Heart left ventricle (tissue), 16 donors: ENCODE results near the gene YARS1. TPM values are rescaled to one million over a fixed set of nuclear protein-coding genes. Genes with fewer than 3 reads are reported as not detected.

Source experiments
- ATAC-seq, 4 donors: fragments of 200-7000 bp; cut with Tn5 transposase; one replicate each; pipeline ENCODE4 v1.9.1; 2020 to 2022; ENCODE audit warnings: moderate library complexity in 4 of 4, mild to moderate bottlenecking in 3 of 4, moderate number of reproducible peaks in 1 of 4
- DNase-seq, 5 donors: peaks; one replicate each; pipeline ENCODE4 v3.0.0-alpha.2; 2020
- H3K27ac ChIP-seq, 12 donors: fragments of 200-600 bp; sonication (generic) in 4 of 12; one replicate each; pipeline versions ENCODE4 v1.5.0 to v1.8.0; 2016 to 2022; ENCODE audit warnings: mild to moderate bottlenecking in 2 of 12
- H3K27me3 ChIP-seq, 9 donors: fragments of 200-600 bp; sonication (generic) in 2 of 9; one replicate each; pipeline versions ENCODE4 v1.5.1 to v1.8.0; 2016 to 2022; ENCODE audit warnings: mild to moderate bottlenecking in 3 of 9
- H3K36me3 ChIP-seq, 9 donors: fragments of 200-600 bp; sonication (generic) in 2 of 9; one replicate each; pipeline versions ENCODE4 v1.5.0 to v1.8.0; 2018 to 2022; ENCODE audit warnings: mild to moderate bottlenecking in 2 of 9
- H3K4me1 ChIP-seq, 12 donors: fragments of 200-600 bp; sonication (generic) in 4 of 12; one replicate each; pipeline versions ENCODE4 v1.5.0 to v1.8.0; 2016 to 2022; ENCODE audit warnings: mild to moderate bottlenecking in 3 of 12
- H3K4me3 ChIP-seq, 12 donors: fragments of 200-600 bp; sonication (generic) in 4 of 12; one replicate each; pipeline versions ENCODE4 v1.5.0 to v1.8.0; 2017 to 2022; ENCODE audit warnings: mild to moderate bottlenecking in 9 of 12, moderate library complexity in 4 of 12
- H3K9me3 ChIP-seq, 12 donors: fragments of 200-600 bp; sonication (generic) in 4 of 12; one replicate each; pipeline versions ENCODE4 v1.5.0 to v1.8.0; 2016 to 2022; ENCODE audit warnings: mild to moderate bottlenecking in 1 of 12
- CTCF ChIP-seq, 12 donors: fragments of 200-600 bp; sonication (generic) in 4 of 12; IDR thresholded peaks; one replicate each; pipeline versions ENCODE4 v1.5.0 to v1.8.0; 2018 to 2022; ENCODE audit warnings: antibody characterized with exemption in 12 of 12, mild to moderate bottlenecking in 5 of 12
- POLR2A ChIP-seq, 2 donors: fragments of 450-650 bp; IDR thresholded peaks; one replicate each; pipeline ENCODE4 v1.6.1; 2017; ENCODE audit warnings: antibody characterized with exemption in 2 of 2, mild to moderate bottlenecking in 2 of 2, moderate library complexity in 2 of 2
- WGBS, 4 donors: extraction: QIAGEN DNeasy Blood & Tissue Kit in 2 of 4; methylation state at CpG; one replicate each; pipeline versions ENCODE4 v1.1.5 to v1.1.7; 2013 to 2018; 5-methylcytosine and 5-hydroxymethylcytosine counted together
- intact Hi-C, 10 donors: fragments of 100-400 bp; cut with DNase I; formaldehyde crosslinking; loops; one replicate each; pipeline versions ENCODE4 v1.11.1 to v1.14.2; 2022
- polyA plus RNA-seq, 2 donors: library from polyadenylated mRNA; stranded (reverse); fragments of 200-250 nt; gene quantifications; one replicate each; pipeline ENCODE4 v1.2.3, GENCODE V29; 2013
- total RNA-seq, 9 donors: library from RNA; depleted of rRNA in 2 of 9; stranded (reverse); fragments of >200 nt in 2 of 9; fragmentation: NEBNext Ultra II Directional in 3 of 9; extraction: Animal tissue kit (Norgen Biotek cat#: 25700) in 3 of 9; gene quantifications; one replicate each; pipeline versions ENCODE4 v1.1.0 to v1.2.4, GENCODE V29; 2016 to 2023
- donor health status: ischemic (EF 13 %, LVEDD 7.1; RV severe dilation, severe dysfunction).
- donor health status: healthy with polysubstance abuse.
- donor health status: DM: no; HTN: yes; CAD: no.
- donor health status: DM: no; HTN: no; CAD: no.
- donor health status: ischemic (EF 25% LVEDD 6.9; RV normal size, moderate dysfunction).
- donor health status: ischemic (EF 25% LVEDD 5.7; RV mildly dilated, moderate dysfunction).
- donor health status: healthy.
- donor health status: DM: yes; HTN: yes; CAD: no.
- donor health status: ischemic (EF 35%, LVEDD 5.7; RV mildly dilated, moderate dysfunction).
- donor health status: nonischemic (EF 11% LVEDD 7.7; RV severe dilation, severe dysfunction).
- donor health status: DM: yes; HTN: yes; CAD: no.
- donor health status: PGD.
- donor health status: ischemic (EF 29% LVEDD 5.4; RV normal size, mild dysfunction).
- donor health status: nonischemic (EF 23%, LVEDD 6.1; RV moderate dilation, normal function).

The YARS1 gene
- total and polyA plus RNA-seq, 11 donors, result 18.6 to 61.3 (median 34.8) TPM

DNA sequence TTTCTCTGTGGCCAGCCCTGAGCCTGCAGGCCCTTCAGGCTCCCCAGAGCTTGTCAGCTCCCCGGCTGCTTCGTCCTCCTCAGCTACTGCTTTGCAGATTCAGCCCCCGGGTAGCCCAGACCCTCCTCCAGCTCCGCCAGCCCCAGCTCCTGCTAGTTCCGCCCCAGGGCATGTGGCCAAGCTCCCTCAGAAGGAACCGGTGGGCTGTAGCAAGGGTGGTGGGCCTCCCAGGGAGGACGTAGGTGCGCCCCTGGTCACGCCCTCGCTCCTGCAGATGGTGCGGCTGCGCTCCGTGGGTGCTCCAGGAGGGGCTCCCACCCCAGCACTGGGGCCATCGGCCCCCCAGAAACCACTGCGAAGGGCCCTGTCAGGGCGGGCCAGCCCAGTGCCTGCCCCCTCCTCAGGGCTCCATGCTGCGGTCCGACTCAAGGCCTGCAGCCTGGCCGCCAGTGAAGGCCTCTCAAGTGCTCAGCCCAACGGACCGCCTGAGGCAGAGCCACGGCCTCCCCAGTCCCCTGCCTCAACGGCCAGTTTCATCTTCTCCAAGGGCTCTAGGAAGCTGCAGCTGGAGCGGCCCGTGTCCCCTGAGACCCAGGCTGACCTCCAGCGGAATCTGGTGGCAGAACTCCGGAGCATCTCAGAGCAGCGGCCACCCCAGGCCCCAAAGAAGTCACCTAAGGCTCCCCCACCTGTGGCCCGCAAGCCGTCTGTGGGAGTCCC, 45.4 kb downstream of the YARS1 start:
- H3K36me3 ChIP-seq, result peaks cover 0 to 48% (median 30%) of the 10 kb centered on the region in 9 donors
- peaks cover 0 to 24% (median 9%) of the 10 kb centered on the region in 12 donors for H3K4me1 ChIP-seq
- no peak overlapping the region for H3K27ac ChIP-seq
- no peak overlapping the region for H3K4me3 ChIP-seq
- no peak for TF ChIP-seq CTCF (IDR thresholded peaks at IDR 0.05)
- no peak for TF ChIP-seq POLR2A (IDR thresholded peaks at IDR 0.05)
- no peaks in the 10 kb centered on the region for H3K9me3 ChIP-seq
- intact Hi-C loops, result loop anchor here (1.0 to 10.0 kb wide), 12 partner anchors 59 to 371 kb away; no protein-coding TSS in a partner anchor
- 69 to 90% (median 86%) methylated on average over 23 to 30 of the region's 30 CpGs for WGBS, 4 donors
- no peaks in the 10 kb centered on the region for H3K27me3 ChIP-seq
- ATAC-seq (no peak), DNase-seq (no peak)

DNA sequence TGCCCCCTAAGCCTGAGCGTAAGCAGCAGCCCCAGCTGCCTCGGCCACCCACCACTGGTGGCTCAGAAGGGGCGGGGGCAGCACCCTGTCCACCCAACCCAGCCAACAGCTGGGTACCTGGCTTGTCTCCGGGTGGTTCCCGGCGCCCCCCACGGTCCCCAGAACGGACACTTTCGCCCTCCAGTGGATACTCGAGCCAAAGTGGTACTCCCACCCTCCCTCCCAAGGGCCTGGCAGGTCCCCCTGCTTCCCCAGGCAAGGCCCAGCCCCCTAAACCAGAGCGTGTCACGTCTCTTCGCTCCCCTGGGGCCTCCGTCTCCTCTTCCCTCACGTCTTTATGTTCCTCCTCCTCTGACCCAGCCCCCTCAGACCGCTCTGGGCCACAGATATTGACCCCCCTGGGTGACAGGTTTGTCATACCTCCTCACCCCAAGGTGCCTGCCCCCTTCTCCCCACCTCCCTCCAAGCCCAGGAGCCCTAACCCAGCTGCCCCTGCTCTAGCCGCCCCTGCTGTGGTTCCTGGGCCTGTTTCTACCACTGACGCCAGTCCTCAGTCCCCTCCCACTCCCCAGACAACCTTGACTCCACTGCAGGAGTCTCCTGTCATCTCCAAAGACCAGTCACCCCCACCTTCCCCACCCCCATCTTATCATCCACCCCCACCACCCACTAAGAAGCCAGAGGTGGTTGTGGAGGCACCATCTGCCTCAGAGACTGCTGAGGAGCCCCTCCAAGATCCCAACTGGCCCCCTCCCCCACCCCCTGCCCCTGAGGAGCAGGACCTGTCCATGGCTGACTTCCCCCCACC, 46.2 kb downstream of the YARS1 start:
- ATAC-seq (no peak), DNase-seq (no peak)
- intact Hi-C loops, result loop anchor here in 8 of 10 donors (5.0 to 10.0 kb wide), 8 partner anchors 59 to 369 kb away; no protein-coding TSS in a partner anchor
- WGBS, 4 donors, result 84 to 88% (median 85%) methylated on average over 15 to 18 of the region's 18 CpGs
- Histone ChIP-seq H3K4me3 (no peak overlapping the region), H3K4me1 (peaks cover 0 to 25% (median 9%) of the 10 kb centered on the region in 12 donors), H3K27ac (no peak overlapping the region), H3K36me3 (peaks cover 0 to 40% (median 22%) of the 10 kb centered on the region in 9 donors), H3K9me3 (no peaks in the 10 kb centered on the region), H3K27me3 (no peaks in the 10 kb centered on the region)
- no peak for TF ChIP-seq POLR2A (IDR thresholded peaks at IDR 0.05)
- TF ChIP-seq CTCF (IDR thresholded peaks at IDR 0.05), result no peak

DNA sequence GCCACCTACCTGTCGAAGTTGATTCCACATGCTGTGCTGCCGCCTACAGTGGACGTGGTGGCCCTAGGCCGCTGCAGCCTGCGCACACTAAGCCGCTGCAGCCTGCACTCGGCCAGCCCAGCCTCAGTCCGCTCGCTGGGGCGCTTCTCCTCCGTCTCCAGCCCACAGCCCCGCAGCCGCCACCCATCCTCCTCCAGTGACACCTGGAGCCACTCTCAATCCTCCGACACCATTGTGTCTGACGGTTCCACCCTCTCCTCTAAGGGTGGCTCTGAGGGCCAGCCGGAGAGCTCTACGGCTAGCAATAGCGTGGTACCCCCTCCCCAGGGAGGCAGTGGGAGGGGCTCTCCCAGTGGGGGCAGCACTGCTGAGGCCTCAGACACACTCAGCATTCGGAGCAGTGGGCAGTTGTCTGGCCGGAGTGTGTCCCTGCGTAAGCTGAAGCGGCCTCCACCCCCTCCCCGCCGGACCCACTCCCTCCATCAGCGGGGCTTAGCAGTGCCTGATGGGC, 46.9 kb downstream of the YARS1 start:
- Histone ChIP-seq H3K27ac (no peak overlapping the region), H3K36me3 (peaks cover 0 to 33% (median 15%) of the 10 kb centered on the region in 9 donors), H3K4me3 (no peak overlapping the region), H3K9me3 (no peaks in the 10 kb centered on the region), H3K4me1 (peaks cover 0 to 25% (median 9%) of the 10 kb centered on the region in 12 donors), H3K27me3 (no peaks in the 10 kb centered on the region)
- 90 to 95% (median 94%) methylated on average over 15 to 25 of the region's 25 CpGs for WGBS, 4 donors
- intact Hi-C loops, result loop anchor here in 8 of 10 donors (5.0 to 10.0 kb wide), 8 partner anchors 58 to 368 kb away; no protein-coding TSS in a partner anchor
- no peak for TF ChIP-seq POLR2A (IDR thresholded peaks at IDR 0.05)
- no peak for TF ChIP-seq CTCF (IDR thresholded peaks at IDR 0.05)
- ATAC-seq, result no peak
- DNase-seq, result no peak
